HG02763 (cell line): ENCODE measurements around the gene HRH3.

Experiments used
- ATAC-seq: cut with Tn5 transposase; IDR thresholded peaks from one replicate; pipeline ENCODE4 v1.9.1; 2021; ENCODE audit warnings: mild to moderate bottlenecking, moderate library complexity; ENCODE audit not compliant: unreplicated experiment

The HRH3 gene

GRCh38 chr20:62216636-62217566 lies 3.2 kb downstream of the HRH3 start:
- no peak for ATAC-seq

GRCh38 chr20:62215991-62216635 lies 4.0 kb downstream of the HRH3 start:
- ATAC-seq, result no peak

GRCh38 chr20:62215020-62215990 lies 4.8 kb downstream of the HRH3 start:
- no peak for ATAC-seq

GRCh38 chr20:62214067-62214466 lies 6.0 kb downstream of the HRH3 start:
- no peak for ATAC-seq

- ATAC-seq, result no peak
These were observed 7.8 kb downstream of the HRH3 start for GRCh38 chr20:62212299-62212698.

- ATAC-seq, result no peak
These were observed 8.2 kb downstream of the HRH3 start for GRCh38 chr20:62211769-62212288.

- ATAC-seq, result no peak
These were observed 8.9 kb downstream of the HRH3 start for GRCh38 chr20:62211216-62211615.

- ATAC-seq, result no peak
These were observed 9.6 kb downstream of the HRH3 start for GRCh38 chr20:62210496-62210855.

GRCh38 chr20:62209850-62210495 lies 10.1 kb downstream of the HRH3 start:
- no peak for ATAC-seq

GRCh38 chr20:62208795-62209755 lies 11.0 kb downstream of the HRH3 start:
- no peak for ATAC-seq

- ATAC-seq, result no peak
These were observed 11.8 kb downstream of the HRH3 start for GRCh38 chr20:62208061-62208794.

- no peak for ATAC-seq
These were observed 13.7 kb downstream of the HRH3 start for GRCh38 chr20:62206388-62206775.

GRCh38 chr20:62205618-62206387 lies 14.3 kb downstream of the HRH3 start:
- no peak for ATAC-seq

- ATAC-seq, result no peak
These were observed 16.6 kb downstream of the HRH3 start for GRCh38 chr20:62203378-62204030.

- no peak for ATAC-seq
These were observed 17.3 kb downstream of the HRH3 start for GRCh38 chr20:62202676-62203377.

- no peak for ATAC-seq
These were observed 18.0 kb downstream of the HRH3 start for GRCh38 chr20:62202083-62202395.
